Embryonic facial prominence (tissue), 1 donor: ENCODE measurements around the gene PARD3.
"Not testable (repeated sequence)": the region's sequence is repeated elsewhere in the genome, so short reads cannot be mapped to it uniquely, and the experiment has no call there.

ENCODE experiments used
- DNase-seq: peaks from one replicate; pipeline ENCODE4 v3.0.0-alpha.2; 2016; ENCODE audit errors: extremely low spot score

Gene PARD3

GRCh38 chr10:34467364-34467763, 347.7 kb downstream of the PARD3 start:
- DNase-seq, result no peak

- DNase-seq, result no peak
Observed at GRCh38 chr10:34465678-34466077, 349.4 kb downstream of the PARD3 start.

GRCh38 chr10:34464591-34464990, 350.5 kb downstream of the PARD3 start:
- DNase-seq, result no peak

DNA sequence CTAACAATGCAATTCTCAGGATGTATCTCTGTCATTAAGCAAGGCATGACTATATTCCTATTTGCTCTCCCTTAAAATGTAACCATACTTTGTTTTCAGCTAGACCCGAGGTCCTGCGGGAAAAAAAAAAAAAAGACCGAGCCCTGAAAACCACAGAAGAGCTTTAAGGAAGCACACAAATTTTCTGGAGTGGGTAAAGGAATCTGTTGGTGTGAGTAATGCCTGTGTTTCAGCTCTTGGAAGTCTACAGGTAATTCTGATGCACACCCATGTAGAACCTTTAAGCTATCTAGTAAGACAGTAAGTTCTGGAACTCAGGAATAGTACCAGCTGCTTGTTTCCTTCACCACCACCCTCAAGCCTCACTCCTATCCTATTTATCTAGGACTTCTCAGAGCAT, 351.1 kb downstream of the PARD3 start:
- DNase-seq, result no peak

GRCh38 chr10:34462993-34463392, 352.1 kb downstream of the PARD3 start:
- DNase-seq, result no peak

- DNase-seq, result no peak
Observed at GRCh38 chr10:34462056-34462455, 353.0 kb downstream of the PARD3 start.

GRCh38 chr10:34454590-34455261, 360.4 kb downstream of the PARD3 start:
- DNase-seq, result no peak

GRCh38 chr10:34449836-34450235, 365.3 kb downstream of the PARD3 start:
- no peak for DNase-seq

GRCh38 chr10:34446049-34446448, 369.0 kb downstream of the PARD3 start:
- no peak for DNase-seq

DNA sequence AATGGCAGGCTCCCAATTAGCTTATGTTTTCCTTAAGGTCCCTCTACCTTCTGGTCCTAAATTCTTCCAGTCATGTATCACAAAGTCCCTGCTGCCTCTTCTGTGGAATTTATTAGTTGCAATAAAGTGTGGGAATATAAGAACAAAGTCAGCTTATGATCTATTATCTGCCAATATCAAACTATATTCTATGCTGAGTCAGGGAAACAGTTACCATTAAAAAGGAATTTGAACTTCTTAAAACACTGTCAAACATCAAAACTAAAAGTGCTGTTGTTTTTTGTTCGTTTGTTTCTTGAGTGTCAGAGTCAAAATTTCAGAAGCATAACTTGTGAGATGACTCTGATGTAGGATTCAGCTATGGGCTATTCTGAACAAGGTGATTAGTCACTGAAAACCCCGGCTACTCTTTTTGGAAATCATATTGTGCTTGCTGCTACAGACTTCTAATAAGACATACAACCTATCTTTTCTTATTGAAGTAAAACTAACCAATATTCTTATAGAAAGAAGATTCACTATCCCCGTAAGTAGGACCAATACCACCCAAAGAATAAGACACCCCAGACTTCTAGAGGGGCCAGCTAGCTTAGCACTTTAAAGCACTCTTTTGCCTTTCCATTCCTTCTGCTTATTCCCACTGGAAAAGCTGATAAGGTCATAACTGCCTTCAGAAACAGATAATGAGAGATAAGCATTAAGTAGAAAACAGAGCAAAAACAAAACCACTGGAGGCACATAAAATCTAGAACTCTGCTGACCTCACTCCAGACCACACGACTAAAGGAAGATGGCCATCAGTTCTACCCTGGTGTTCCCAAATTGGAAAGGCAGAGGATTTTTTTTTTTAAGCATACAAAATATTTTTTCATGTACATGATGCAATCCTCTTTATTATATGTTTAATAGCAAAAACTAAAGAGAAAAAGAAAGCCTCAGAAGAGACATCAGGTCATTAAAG, 370.6 kb downstream of the PARD3 start:
- no peak for DNase-seq

- not testable (repeated sequence) for DNase-seq
Observed at GRCh38 chr10:34439386-34439785, 375.7 kb downstream of the PARD3 start.

- DNase-seq, result no peak
Observed at GRCh38 chr10:34438741-34439140, 376.4 kb downstream of the PARD3 start.

GRCh38 chr10:34437906-34438305, 377.2 kb downstream of the PARD3 start:
- no peak for DNase-seq

DNA sequence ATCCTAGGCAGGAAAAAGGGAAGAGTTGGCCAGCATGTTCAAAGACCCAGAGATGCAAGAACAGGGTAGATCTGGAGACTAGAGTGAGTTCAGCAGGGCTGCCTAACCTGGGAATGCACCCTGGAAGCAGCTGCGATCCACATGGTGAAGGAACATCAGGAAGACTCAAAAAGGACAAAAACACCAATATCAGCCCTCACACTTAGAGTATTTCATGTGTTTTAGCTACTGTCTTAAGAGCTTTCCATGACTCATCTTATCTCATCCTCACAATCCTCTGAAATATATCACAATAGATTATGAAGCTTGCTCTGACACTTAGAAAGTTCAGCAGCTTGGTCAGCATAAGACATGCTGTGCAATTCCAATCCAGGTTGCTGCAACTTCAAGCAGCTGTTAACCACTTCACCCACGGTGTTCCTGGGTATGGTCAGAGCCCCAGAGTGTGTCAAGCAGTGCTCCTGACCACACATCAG, 380.9 kb downstream of the PARD3 start:
- DNase-seq, result no peak

DNA sequence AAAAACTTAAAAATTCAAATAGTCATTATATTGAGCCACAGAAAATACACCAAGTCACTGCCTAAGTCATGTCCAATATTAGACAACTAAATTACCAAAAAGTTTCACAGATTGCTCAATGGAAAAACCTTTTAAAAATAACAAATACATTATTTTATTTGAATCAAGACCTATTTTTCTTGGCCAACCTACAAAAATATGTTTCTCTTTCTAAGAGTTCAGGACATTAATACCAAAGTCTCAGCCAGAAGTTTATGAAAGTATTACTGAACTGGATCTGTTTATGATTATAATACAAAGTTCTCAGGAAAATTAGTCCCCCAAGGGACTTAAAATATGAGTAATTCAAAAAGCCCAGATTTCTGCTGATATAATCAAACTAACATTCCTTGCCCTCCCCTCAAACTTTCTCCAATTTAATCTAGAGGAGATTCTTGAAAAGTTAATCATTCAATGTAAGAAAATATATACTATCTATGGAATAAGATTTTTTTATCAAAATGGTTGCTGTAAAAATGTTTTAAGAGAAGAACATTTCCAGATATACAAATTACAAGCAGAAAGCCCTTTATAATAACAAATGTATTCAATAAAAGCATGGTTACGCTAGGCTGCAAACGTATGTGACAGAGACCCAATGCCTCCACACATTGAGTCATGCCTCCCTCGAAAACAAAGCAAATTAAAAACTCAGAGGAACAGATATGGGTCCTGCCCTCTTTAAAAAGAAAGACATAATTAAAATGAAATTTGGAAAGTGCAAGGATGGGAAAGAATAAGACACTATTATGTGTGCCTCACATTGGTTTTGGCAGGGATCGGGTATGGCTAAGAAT, 381.6 kb downstream of the PARD3 start:
- peak; percentile 22 for DNase-seq

DNA sequence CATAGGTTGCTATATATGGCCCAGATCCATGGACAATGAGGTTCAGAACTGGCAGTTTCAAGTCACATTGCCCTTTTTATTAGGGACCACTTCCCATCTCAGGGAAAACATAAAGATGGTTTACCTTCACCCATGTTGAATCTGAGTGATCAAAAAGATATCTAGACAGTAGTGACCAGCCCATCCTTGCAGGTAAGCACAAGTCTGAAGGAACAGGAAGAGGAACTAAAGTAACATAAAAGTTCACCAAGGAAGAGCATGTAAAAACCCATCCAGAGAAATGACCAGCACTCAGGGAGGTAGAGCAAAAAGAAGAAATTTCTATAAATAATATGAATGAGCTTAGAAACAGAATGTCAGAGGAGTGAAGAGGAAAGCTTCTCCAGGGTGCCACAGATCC, 382.5 kb downstream of the PARD3 start:
- no peak for DNase-seq

- DNase-seq, result no peak
Observed at GRCh38 chr10:34430685-34431084, 384.4 kb downstream of the PARD3 start.

GRCh38 chr10:34428501-34428900, 386.6 kb downstream of the PARD3 start:
- DNase-seq, result no peak

DNA sequence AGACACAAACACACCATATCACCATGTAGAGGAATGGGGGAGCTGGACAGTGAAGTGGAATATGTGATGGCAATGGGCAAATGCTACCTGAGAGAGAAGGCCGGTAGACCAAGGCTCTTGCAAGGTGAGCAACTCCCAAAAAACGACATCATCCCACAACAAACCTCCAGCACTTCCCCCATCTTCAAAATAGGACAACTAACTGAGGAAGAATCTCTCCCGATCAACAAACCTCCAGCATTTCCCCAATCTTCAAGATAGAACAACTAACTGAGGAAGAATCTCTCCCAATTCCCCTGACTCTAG, 387.2 kb downstream of the PARD3 start:
- DNase-seq, result no peak

DNA sequence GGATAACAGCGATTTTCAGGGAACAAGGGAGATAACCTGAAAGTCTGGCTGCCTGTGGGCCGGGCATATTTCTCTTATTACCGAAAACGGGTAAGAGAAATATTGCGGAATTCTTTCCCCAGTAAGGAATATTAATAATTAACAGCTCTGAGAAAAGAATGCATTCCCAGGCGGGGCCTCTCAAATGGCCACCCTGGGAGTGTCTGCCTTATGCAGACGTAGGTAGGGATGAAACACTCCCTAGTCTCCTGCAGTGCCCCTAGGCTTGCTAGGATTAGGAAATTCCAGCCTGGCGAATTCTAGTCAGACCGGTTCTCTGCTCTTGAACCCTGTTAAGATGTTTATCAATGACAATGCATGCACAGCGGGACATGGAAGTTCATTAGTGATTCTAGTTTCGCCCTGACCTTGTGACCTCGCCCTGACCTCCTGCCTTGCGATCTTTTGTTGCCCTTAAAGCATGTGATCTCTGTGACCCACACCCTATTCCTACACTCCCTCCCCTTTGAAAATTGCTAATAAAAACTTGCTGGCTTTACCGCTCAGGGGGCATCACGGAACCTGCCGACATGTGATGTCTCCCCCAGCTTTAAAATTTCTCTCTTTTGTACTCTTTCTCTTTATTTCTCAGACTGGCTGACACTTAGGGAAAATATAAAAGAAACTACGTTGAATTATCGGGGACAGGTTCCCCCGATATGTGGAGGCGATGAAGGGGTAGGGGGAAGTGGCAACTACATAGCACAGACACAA, 387.8 kb downstream of the PARD3 start:
- not testable (repeated sequence) for DNase-seq

DNA sequence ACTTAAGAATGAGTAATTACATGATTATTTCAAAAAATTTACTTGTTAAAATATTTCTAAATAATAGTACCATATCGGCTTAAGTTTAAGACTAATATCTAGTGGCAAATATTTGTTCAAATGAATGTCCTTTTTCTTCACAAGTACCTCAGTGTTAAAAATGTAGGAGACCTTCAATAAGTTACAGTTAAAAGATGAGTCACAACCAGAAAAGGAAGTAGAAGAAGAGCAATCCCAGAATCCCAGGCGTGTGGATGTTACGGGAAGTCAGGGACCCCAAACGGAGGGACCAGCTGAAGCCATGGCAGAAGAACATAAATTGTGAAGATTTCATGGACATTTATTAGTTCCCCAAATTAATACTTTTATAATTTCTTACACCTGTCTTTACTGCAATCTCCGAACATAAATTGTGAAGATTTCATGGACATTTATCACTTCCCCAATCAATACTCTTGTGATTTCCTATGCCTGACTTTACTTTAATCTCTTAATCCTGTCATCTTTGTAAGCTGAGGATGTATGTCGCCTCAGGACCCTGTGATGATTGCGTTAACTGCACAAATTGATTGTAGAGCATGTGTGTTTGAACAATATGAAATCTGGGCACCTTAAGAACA, 388.4 kb downstream of the PARD3 start:
- not testable (repeated sequence) for DNase-seq
